HG02852 (cell line): ENCODE measurements around the gene NFIB.

Experiments used
- ATAC-seq: cut with Tn5 transposase; IDR thresholded peaks from one replicate; pipeline ENCODE4 v1.9.1; 2021; ENCODE audit warnings: mild to moderate bottlenecking, moderate library complexity; ENCODE audit not compliant: unreplicated experiment

The NFIB gene

DNA sequence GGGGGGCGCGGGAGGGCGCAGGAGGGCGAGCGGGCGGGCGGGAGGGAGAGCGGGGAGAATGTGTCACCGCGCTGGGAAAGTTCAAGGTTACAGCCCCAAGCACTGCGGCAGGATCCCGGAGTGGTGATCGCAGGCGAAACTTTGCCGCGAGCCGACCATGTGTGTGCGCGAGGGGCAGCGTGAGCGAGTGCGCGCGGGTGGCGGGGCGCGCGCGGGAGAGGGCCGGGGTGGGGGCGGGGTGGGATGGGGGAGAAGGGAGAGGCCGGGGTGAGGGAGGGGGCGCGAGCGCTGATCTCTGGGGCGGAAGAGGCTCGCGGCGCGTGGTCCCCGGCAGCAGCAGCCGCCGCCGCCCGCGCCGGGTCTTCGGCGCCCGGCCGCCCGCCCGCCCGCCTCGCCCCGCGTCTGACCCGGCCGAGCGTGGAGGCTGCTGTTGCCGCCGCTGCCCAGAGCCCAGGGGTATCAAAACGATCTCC is at the start of gene NFIB:
TSS of gene NFIB (minus strand) at position 191 of the 473 bp plus-strand sequence. CDS start 630 bp downstream, outside the sequence.
- no peak for ATAC-seq

- ATAC-seq = no peak
These were observed 48.2 kb upstream of the NFIB start for GRCh38 chr9:14362175-14362574.

GRCh38 chr9:14361074-14361473 is 47.1 kb upstream of the NFIB start:
- ATAC-seq = no peak

DNA sequence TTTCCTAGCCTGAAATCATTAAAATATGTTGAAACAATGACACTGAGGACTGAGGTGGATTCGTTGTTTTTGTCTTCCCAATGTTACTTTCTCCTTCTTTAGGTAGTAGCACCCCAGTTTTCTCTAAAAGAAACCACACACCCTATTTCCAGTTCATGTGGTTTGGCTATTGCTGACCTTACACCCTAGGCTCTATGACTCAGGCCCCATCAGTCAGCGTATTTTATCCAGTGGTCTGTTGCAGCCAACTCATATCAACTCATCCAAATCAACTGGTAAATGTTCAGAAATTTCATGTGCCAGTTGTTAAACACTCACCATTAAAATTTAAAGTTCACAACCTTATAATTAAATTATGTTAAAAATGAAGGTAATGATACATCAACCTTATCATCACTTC is 44.6 kb upstream of the NFIB start:
- ATAC-seq = no peak

GRCh38 chr9:14356351-14357265 is 42.7 kb upstream of the NFIB start:
- no peak for ATAC-seq

- no peak for ATAC-seq
These were observed 40.3 kb upstream of the NFIB start for GRCh38 chr9:14354201-14354600.

- peak; percentile 86 for ATAC-seq
These were observed 39.5 kb upstream of the NFIB start for GRCh38 chr9:14353222-14354056.

- no peak for ATAC-seq
These were observed 38.6 kb upstream of the NFIB start for GRCh38 chr9:14352503-14352902.

GRCh38 chr9:14351221-14351836 is 37.4 kb upstream of the NFIB start:
- ATAC-seq = no peak

- ATAC-seq = no peak
These were observed 36.8 kb upstream of the NFIB start for GRCh38 chr9:14350754-14351153.

DNA sequence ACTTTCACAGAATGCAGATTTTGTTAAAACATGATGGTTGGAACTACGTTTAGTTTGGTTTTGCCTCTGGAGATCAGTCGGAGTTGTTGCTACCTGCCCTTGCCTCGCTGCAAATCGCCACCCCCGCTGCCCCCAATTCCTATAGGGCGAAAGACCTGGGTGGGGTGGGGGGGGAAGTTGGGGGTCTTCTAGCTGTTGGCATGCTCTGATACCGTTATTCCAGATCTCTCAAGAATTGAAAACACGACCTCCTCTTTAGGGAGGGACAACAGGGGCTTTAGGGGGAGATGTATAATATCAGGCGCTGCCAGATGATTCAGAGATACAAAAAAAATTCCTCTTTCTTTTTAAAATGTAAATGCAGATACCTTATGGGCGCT is 36.4 kb upstream of the NFIB start:
- ATAC-seq = no peak

DNA sequence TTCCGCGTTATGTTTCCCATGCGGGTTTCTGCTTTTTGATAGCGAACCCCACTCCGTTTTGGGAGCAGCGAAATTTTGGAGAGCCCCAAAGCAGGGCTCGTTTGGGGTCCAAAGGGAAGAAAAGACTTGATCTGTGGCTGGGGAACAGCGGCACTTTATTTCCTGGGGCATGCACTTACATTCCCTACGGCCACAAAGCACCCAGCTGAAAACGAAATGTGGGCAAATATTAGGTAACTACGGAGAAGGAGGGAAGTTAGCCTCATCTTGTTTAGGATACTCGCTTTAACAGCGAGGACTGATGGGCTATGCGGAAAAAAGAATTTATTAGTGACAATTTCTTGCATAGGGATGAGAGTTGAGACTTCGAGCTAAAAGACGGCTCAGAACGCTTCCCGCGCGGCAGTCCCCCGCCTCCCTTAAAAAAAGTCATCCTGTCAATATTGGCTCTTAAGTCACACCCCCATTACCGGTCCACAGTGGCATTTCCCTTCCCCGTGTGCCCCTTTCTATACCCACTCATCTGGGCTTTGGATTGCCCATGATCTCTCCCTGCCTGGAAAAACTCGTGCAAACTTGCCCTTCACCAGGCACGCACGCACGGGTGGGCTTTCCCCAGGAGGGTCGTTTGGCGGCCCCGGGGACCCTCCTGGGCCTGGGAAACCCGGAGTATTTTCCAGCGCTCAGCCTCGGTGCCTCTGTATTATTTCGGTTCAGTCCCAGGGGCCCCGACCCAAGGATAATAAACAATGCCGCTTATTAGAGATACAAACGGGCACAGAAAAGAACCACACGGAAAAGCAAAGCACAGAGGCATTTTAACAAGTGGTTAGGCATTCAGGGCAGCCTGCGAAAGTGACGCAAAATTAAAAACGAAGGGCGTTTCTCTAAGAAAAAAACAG is 35.8 kb upstream of the NFIB start:
- ATAC-seq = no peak

DNA sequence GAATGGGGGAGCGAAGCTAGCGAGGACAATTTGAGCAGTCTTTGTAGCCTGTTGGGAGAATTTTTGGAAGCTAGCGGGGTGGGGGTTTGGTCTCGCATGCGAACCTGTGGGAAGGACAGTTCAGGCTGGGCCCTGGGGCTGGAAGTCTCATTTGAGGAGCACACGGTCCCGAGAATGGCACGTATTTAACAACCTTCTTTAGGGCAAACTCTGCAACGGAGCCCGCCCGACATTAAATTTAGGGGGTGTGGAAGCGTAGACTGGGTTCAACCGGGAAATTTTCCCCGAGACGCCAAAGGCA is 35.2 kb upstream of the NFIB start:
- ATAC-seq = no peak

DNA sequence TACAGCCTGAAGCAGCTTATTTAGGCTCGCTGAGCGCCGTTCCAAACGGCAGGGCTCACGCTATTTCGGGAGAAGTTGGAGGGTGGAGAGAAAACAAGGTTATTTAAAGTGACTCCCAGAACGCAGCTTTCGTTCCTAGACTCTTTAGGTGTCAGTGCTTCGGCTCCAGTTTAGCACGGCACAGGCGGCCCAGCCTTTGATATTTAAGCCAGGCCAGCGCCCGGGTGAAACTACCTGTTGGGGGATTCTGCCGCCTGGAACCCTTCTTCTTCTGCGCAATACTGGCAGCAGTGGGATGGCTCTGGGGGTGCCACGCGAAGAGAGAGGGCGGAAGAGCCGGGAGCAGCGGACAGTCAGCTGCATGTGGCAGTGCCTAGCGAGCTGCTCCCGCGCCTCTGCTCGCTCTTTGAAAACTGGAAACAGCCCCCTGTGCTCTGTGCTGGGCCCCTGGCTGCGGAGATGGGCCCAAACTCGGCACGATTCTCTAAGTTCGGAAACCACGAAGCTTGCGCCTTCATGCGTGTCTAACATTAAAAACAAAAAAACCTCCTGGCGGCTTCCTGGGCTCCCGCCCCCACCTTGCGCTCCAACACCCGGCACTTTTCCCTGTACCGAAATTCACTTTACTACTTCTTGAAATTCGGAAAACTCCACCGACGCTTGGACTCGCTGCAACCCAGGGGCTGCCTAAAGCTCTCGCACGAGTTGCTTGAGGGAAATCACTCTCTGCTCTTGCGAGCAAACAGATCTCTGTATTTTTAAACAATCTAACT is 34.6 kb upstream of the NFIB start:
- no peak for ATAC-seq

GRCh38 chr9:14348123-14348372 is 34.1 kb upstream of the NFIB start:
- no peak for ATAC-seq

DNA sequence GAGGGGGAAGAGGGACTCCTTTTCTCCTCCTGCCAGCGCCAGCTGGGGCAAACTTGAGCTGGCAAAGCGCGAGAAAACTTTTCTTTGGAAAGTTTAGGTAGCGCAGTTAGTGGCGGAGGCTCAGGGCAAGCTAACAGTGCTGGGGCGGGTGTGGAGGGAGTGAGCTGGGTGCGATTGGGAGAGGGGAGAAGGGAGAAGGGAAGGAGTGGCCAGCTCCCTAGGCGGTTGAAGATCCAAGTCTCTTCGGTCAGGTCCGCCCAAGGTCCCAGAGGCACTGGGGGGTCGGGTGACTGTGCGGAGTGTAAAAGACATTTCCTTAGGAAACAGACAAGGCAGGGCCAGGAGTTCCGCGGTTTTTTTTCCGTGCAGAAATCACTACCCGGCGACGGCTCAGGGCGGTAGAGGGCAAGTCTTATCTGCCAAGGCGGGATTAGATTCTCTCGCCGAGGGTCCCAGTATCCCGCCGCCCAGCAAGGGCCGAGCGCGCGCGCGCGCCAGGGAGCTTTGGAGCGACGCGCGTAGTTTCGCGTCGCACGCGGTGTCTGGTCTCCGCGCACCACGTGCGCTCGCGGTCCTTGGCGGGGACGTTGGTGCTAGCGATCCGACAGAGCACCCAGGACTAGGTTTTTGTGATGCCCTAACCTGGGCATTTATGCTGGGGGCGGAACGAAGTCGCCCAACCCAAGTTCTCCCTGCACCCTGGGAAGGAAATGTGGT is 33.6 kb upstream of the NFIB start:
- ATAC-seq = no peak

GRCh38 chr9:14346811-14347405 is 33.0 kb upstream of the NFIB start:
- no peak for ATAC-seq

DNA sequence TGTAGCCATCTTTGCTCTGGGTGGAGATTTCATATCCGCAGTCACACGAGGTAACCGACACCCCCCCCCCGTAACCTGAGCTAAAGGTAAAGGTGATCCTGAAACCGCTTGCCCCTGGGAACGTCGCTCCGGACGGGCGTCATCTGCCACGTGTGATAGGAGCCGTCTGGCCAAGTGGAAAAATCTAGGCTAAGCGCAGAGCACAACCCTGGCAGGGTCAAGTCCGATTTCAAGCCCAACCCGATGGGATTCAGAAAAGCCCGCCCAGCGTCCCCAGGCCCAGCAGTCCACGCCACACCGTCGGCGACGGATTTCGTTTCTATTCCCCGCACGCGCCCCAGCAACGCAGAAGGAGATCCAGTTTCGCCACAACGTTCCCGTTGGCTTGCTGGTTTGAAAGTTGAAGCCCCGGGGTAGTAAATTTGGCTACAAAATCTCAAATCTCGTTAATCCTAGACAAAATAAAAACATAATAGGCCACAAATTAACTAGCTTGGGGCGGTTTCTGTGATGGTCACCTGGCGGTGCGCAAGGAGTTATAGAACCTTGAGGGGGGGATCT is 32.4 kb upstream of the NFIB start:
- ATAC-seq = no peak
